ENCODE data around the gene RYR2.

Gene RYR2

GRCh38 chr1:237879195-237879594 is 837.2 kb downstream of the RYR2 start:
- DNase-seq = no peak
